Measurements from ENCODE around the gene SUGP1.

SUGP1 gene

DNA sequence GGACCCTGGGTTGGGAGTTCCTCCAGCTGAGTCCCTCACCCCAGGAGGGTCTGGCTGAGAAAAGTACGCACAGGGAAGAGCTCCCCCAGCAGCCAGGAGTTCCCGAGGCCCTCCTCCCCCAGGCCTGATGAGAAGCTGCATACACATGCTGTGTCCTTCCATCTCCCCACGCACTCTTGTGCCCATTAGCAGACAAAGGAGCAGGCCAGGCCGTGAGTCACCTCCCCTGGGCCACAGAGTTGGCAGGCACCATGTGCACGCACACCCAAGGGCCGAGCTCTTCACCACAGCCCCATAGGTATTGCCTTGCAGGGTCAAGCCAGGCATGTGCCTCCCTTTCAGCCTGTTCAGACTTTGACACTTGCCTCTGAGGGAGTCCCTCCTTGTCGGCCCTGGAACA is 17.8 kb upstream of the SUGP1 start:
- no peak for FAIRE-seq

DNA sequence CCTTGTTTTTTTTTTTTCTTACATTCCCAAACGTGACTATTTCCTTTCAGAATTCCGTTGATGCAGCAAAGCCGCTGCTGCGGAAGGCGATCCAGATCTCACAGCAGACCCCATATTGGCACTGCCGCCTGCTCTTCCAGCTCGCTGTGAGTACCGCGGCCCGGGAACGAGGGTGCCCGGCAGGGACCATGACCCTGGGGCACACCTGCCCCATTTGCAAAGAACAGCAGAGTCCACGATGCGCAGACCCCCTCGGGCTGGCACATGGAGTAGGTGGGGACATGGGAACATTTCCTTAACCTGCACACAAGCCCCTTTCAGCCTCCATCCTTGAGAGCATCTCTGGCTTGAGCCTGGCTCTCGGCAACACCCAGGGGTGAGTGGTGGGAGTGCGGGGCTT is 16.8 kb upstream of the SUGP1 start:
- FAIRE-seq: no peak

GRCh38 chr19:19336597-19336996 is 16.3 kb upstream of the SUGP1 start:
- no peak for FAIRE-seq

DNA sequence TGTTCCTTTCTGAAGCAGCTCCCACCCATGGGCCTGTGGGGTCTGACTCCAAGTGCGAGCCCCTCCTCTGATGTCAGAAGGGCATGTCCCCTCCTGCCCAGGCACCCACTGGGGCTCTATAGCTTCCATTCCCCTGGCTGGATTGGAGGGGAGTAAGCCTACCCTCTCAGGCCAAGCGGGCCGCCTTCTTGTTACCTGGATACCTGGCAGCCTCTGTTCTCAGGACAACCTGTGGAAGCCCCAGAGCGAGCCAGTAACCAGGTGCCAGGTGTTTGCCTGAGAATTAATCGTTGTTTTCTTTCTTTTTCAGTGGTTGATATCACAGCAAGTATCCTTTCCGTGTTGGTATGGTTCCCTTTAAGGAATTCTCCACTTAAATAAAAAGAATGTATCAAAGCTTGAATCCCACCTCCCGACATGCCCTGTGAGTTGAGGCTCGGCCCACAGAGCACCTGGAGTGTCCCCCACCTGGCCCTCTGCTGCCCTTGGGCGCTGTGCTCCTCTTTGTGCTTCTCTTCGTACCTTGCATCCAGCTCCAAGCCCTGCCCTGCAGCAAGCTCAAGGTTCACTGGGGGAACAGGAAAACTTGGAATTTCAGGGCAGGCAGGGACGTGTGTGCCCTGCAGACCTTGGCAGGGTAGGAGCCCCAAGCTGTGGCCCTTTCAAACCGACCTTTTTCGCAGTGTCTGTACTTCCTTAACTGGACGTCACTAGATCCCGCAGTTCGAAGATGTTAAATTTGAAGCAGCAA is 15.3 kb upstream of the SUGP1 start:
- FAIRE-seq: no peak

GRCh38 chr19:19334989-19335344 is 14.7 kb upstream of the SUGP1 start:
- FAIRE-seq: no peak

DNA sequence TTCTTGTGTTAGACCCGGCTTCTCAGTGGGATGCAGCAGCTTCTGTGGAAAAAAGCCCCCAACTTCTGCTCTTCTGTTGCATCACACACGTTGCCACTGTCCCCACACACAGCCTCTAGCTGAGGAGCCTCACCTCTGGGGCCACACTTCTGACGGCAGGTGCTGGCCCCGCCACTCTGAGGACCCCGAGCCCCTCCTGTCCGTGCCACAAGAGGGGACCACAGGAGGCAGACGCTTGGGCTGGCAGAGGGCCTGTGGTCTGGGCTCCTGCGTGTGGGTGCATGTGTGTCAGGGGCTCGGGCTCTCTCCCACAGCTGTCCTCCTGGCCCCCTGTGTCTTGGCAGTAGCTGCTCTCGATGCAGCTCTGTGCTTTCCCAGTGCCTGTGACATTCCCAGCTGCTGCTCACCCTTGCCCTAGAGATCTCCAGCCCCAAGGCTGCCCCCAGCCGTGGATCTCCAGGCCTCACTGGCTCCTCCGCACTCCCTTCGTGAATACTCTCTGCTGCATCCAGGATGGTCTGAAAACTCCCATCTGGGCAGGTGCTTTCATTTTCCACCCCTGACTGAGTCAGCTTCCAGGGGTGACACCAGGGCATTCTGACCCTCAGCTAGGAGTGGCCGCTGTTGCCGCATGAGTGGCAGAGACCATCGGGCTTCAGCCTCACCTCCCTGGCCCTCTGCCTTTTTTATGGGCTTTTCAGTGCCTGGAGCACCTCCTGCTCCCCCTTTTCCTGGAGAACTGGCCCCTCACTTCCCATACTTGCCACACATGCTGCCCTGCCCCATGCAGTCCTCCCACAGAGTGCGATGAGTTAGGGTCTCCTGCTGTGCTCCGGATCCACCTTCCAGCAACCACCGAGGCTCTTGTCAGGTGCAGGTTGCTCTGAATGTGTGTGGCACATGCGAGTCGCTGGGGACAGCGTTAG is 14.0 kb upstream of the SUGP1 start:
- no peak for FAIRE-seq

GRCh38 chr19:19329126-19329525 is 8.8 kb upstream of the SUGP1 start:
- FAIRE-seq: no peak

DNA sequence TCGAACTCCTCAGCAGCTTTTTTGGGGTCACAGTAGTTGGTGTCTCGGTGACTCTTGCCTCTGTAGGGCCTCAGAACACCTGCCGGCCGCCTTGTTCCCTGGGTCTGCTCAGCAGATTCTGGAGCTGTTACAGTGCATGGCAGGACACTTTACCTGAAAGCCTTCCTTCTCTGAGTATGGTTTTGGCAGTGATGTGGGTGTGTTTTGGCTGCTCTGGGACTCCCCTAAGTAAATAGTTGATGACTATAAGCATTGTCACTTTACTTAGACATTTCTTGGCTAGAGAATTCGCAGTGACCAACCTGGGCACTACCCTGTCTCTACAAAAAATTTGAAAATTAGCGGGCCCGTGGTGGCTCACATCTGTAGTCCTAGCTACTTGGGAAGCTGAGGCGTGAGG is 7.4 kb upstream of the SUGP1 start:
- no peak for FAIRE-seq

DNA sequence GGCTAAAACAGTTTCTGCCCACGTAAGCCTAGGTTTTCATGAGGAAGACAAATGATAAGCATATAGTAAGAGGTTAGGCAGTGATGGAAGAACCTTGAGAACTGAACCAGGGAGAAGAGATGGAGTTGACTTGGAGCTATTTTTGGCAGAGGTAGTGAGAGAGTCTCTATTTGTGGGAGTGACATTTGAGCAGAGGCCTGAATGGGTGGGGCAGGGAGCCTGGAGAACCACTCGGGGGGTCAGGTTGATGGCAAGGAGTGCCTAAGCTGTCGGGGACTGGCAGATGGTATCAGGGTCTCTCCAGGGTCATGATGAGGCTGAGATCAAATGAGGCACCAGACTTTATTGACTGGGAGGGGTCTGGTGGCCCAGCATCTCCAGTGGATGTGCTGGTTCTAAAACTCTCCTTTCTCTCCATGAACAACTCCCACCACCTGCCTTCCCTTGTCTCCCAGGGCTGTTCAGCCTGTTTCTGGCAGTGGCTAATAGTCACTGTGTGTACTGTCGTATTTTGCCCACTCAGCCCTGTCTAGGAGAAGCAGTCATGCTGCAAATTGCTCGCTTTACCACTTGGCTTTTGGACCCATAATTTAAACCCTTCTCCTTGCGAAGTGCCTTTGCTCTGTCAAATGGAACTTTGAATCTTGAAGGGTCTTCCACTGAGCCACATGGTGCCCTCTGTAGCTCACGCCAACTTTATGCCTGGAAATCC is 3.9 kb upstream of the SUGP1 start:
- no peak for FAIRE-seq

GRCh38 chr19:19321141-19321577 is 850 bp upstream of the SUGP1 start:
- no peak for FAIRE-seq

GRCh38 chr19:19319732-19320360 is 463 bp downstream of the SUGP1 start:
- no peak for FAIRE-seq

- no peak for FAIRE-seq
These were observed 4.2 kb downstream of the SUGP1 start for GRCh38 chr19:19316082-19316481.

DNA sequence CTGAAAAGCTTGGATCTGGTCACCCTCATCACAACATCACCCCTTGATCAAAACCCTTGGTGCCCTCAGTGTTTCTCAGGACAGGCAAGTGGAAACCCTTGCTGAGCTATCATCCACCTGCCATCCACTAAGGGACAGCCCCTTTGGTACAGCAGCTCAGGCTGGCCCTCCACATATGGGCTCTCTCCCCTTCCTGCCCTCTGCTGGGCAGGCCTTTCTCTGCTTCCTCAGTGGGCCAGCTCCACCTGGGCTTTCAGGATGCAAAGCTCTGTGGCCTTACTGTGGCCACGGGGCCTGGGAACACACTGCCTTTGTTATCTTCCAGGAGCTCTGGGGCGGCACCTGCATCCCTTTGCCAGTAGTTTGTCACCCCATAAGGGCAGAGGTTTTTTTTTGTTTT is 4.9 kb downstream of the SUGP1 start:
- FAIRE-seq: no peak

- FAIRE-seq: no peak
These were observed 11.9 kb downstream of the SUGP1 start for GRCh38 chr19:19308373-19308772.

DNA sequence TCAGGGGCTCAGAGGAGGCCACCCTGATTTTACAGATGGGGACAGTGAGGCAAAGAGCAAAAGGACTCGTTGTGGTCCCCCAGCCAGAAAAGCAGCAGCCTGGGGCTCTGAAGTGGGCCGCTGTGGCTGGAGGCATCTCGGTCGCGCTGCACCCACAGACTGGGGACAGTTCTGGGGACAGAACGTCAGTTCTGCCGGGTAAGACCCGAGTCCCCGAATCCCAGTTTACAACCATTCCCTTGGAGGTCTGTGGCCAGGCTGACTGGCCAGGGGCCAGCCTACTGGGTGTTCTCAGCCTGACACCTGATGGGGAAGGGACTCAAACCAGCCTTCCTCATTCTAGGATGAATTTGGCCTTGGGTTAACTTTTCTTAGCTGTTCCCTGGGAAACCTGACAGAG is 14.1 kb downstream of the SUGP1 start:
- FAIRE-seq: no peak

- FAIRE-seq: no peak
These were observed 14.6 kb downstream of the SUGP1 start for GRCh38 chr19:19305696-19306095.

- no peak for FAIRE-seq
These were observed 15.2 kb downstream of the SUGP1 start for GRCh38 chr19:19305066-19305465.

DNA sequence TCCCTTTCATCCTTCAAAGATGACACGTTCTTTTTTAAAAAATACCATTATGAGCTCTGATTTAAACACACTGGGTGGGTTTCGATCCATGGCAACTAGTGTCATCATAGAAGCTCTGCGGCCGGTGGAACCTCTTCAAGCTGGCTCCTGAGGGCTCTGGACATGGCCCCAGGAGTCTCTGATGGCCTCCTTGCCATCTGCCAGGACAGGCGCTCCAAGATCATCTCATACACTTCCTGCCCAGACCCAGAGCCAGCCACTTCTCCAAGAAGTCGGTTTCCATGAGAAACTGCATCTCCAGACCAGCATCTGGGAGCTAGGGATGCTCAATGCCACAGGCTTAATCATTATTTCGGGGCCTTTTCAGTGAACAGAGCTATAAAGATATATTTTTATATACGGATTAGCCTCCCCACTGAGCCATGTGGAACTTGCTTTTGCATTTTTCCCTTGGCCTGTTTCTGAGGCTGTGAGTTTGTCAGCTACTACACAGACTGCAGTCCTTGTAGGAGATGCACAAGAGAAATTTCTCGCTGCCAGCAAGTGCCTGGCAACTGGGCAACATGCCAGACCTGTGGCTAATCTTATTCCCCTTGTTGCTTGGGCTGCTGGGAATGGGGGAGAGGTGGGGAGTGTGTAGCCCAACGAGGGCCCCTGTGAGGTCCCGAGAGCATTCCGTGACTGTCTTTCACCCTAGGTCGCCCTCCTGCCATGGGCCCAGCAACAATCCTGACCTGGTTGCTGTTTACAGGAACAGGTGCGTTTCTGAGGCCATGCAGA is 15.9 kb downstream of the SUGP1 start:
- no peak for FAIRE-seq

DNA sequence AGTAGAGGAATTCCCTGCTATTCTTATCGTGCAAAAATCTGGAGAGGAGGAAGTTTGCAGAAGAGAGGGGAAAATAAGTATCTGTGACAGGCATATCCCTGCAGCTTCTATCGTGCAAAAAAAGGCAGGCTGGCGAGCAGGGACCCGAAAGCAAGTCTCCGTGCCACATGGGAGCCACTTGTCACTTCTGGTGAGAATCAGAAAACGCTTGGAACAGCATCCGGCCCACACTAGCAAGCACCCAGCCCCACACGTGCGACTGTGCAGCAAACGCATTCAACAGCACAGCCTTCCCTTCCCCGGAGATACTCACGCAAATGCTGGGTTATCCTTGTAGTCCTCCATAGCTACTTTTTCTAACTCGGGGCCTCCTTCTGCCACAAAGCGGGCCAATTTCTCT is 16.9 kb downstream of the SUGP1 start:
- FAIRE-seq: no peak

- no peak for FAIRE-seq
These were observed 19.7 kb downstream of the SUGP1 start for GRCh38 chr19:19300613-19301012.

GRCh38 chr19:19297759-19298158 is 22.6 kb downstream of the SUGP1 start:
- no peak for FAIRE-seq

DNA sequence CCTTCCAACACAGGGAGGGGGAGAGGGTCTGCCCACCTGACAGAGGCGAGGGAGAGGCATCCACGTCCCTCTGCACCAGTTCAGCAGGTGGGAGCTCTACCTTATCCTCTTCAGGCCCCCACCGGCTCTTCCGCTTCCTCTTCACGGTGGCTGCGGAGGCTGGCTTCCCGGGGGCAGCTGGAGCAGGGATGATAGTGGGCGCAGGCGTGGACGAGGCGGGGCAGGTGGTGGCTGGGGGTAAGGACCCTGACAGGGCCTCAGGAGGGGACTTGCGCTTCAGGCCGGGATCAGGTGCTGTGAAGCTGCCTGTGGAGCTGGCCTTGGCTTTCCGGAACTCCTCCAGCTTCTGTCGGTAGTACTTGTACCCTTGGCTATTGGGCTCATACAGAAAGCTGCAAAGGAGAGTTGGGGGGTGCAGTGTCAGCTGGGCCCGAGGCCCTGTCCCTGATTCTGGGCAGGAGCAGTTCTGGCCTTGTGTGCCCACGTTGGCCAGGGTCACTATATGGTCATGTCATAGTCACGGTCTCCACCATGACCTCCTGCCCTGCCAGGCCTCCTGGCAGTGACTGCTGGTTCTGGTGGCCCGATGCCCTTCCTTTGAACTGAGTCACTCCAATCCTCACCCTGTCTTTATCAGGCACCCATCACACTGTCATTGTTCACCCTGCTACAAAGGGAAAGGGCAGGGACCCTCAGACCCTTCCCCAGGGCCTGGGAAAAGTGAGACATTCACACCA is 23.2 kb downstream of the SUGP1 start:
- no peak for FAIRE-seq
